IMR-90 (cell line): ENCODE results near the gene SH3GL2. TPM values are rescaled to one million over a fixed set of nuclear protein-coding genes. Genes with fewer than 3 reads are reported as not detected.

Experiments used
- ATAC-seq: fragments of 200-7000 bp; cut with Tn5 transposase; 2 replicates; pipeline ENCODE4 v1.9.1; 2020; ENCODE audit warnings: low read depth, mild to moderate bottlenecking, moderate library complexity
- BruUV-seq: library from RNA; stranded (reverse); fragments of 400-500 nt; replicated peaks from 2 replicates; lab custom pipeline; 2021; lab: Mats Ljungman, UMichigan
- CTCF ChIA-PET: fragments of 300-600 bp; formaldehyde crosslinking; extraction: SDS; loops from one replicate; lab custom pipeline; 2021; ENCODE audit warnings: antibody characterized with exemption; lab: Yijun Ruan, JAX
- POLR2A ChIA-PET: fragments of 300-600 bp; sonication (Branson Sonifier 250); formaldehyde crosslinking; loops from one replicate; lab custom pipeline; 2022; ENCODE audit warnings: antibody characterized with exemption; ENCODE audit not compliant: unreplicated experiment; lab: Charles Lee
- DNase-seq: peaks from one replicate; pipeline ENCODE4 v3.0.0; 2013
- H2AFZ ChIP-seq: replicated peaks from 2 replicates; pipeline ENCODE3; 2013; ENCODE audit warnings: low read length, mild to moderate bottlenecking; ENCODE audit not compliant: poor library complexity
- H2AK5ac ChIP-seq: 2 replicates; pipeline ENCODE4 v1.6.1; 2013; ENCODE audit warnings: low read depth, low read length, inconsistent platforms
- H2AK9ac ChIP-seq: replicated peaks from 2 replicates; pipeline ENCODE3; 2013; ENCODE audit warnings: mild to moderate bottlenecking, low read depth, low read length, moderate library complexity; ENCODE audit not compliant: poor library complexity
- H2BK120ac ChIP-seq: 2 replicates; pipeline ENCODE4 v1.6.1; 2013; ENCODE audit warnings: low read depth, low read length, inconsistent platforms
- H2BK15ac ChIP-seq: 3 replicates; pipeline ENCODE4 v1.6.1; 2013; ENCODE audit warnings: low read depth, low read length, inconsistent platforms
- H2BK20ac ChIP-seq: 2 replicates; pipeline ENCODE4 v1.6.1; 2013; ENCODE audit warnings: low read depth, mild to moderate bottlenecking, inconsistent platforms, low read length, moderate library complexity
- H2BK5ac ChIP-seq: 2 replicates; pipeline ENCODE4 v1.6.1; 2013; ENCODE audit warnings: mild to moderate bottlenecking, low read depth, low read length, inconsistent platforms; ENCODE audit not compliant: poor library complexity, severe bottlenecking
- H3K14ac ChIP-seq: replicated peaks from 2 replicates; pipeline ENCODE4 v1.6.1; 2013; ENCODE audit warnings: low read depth, low read length, inconsistent platforms
- H3K18ac ChIP-seq: 2 replicates; pipeline ENCODE4 v1.6.1; 2013; ENCODE audit warnings: low read depth, low read length, control low read depth
- H3K23ac ChIP-seq: 2 replicates; pipeline ENCODE4 v1.6.1; 2013; ENCODE audit warnings: low read depth, low read length, inconsistent platforms
- H3K27ac ChIP-seq: 2 replicates; pipeline ENCODE4 v1.5.1; 2013; ENCODE audit warnings: mild to moderate bottlenecking, control low read depth, low read length; ENCODE audit not compliant: insufficient read depth
- H3K27me3 ChIP-seq: 2 replicates; pipeline ENCODE4 v1.6.1; 2013; ENCODE audit warnings: low read length; ENCODE audit not compliant: control insufficient read depth, insufficient read depth
- H3K36me3 ChIP-seq: 2 replicates; pipeline ENCODE4 v1.6.1; 2013; ENCODE audit warnings: low read length, mixed read lengths; ENCODE audit not compliant: control insufficient read depth, insufficient read depth
- H3K4ac ChIP-seq: 2 replicates; pipeline ENCODE4 v1.6.1; 2013; ENCODE audit warnings: low read depth, low read length, inconsistent platforms
- H3K4me1 ChIP-seq: 2 replicates; pipeline ENCODE4 v1.6.1; 2013; ENCODE audit warnings: low read length, mixed read lengths; ENCODE audit not compliant: control insufficient read depth, insufficient read depth
- H3K4me2 ChIP-seq: 2 replicates; pipeline ENCODE4 v1.6.1; 2013; ENCODE audit warnings: low read depth, mild to moderate bottlenecking, control low read depth, low read length, moderate library complexity
- H3K4me3 ChIP-seq: 2 replicates; pipeline ENCODE4 v1.5.1; 2013; ENCODE audit warnings: low read depth, mild to moderate bottlenecking, control low read depth, low read length, moderate library complexity; ENCODE audit not compliant: insufficient read depth
- H3K56ac ChIP-seq: 2 replicates; pipeline ENCODE4 v1.6.1; 2013; ENCODE audit warnings: low read length, inconsistent platforms; ENCODE audit not compliant: insufficient read depth; ENCODE audit errors: extremely low read depth
- H3K79me1 ChIP-seq, 2 experiments: 2 replicates each; pipeline ENCODE4 v1.6.1; 2013; ENCODE audit warnings: low read length in 2 of 2, inconsistent platforms in 1 of 2, low read depth in 1 of 2
- H3K9ac ChIP-seq: 2 replicates; pipeline ENCODE4 v1.6.1; 2013; ENCODE audit warnings: low read depth, low read length, control low read depth
- H3K9me1 ChIP-seq: 2 replicates; pipeline ENCODE4 v1.6.1; 2013; ENCODE audit warnings: low read length, inconsistent platforms; ENCODE audit not compliant: insufficient read depth
- H3K9me3 ChIP-seq: 2 replicates; pipeline ENCODE4 v1.6.1; 2013; ENCODE audit warnings: low read length; ENCODE audit not compliant: control insufficient read depth, insufficient read depth
- H4K20me1 ChIP-seq: 2 replicates; pipeline ENCODE4 v1.6.1; 2013; ENCODE audit warnings: low read length, inconsistent platforms; ENCODE audit not compliant: insufficient read depth
- H4K5ac ChIP-seq: 2 replicates; pipeline ENCODE4 v1.6.1; 2013; ENCODE audit warnings: mild to moderate bottlenecking, low read depth, low read length, control low read depth
- H4K8ac ChIP-seq, 2 experiments: 2 replicates each; pipeline ENCODE4 v1.6.1; 2013; ENCODE audit warnings: low read depth in 2 of 2, low read length in 2 of 2, control low read depth in 1 of 2, inconsistent platforms in 1 of 2
- H4K91ac ChIP-seq: 2 replicates; pipeline ENCODE4 v1.6.1; 2013; ENCODE audit warnings: low read depth, low read length, inconsistent platforms; ENCODE audit not compliant: insufficient read depth
- BHLHE40 ChIP-seq: fragments of 150-350 bp; IDR thresholded peaks from 2 replicates; pipeline ENCODE4 v1.6.1; 2016; ENCODE audit warnings: mild to moderate bottlenecking, low read depth, low read length
- CEBPB ChIP-seq: IDR thresholded peaks from 2 replicates; pipeline ENCODE4 v1.6.1; 2012; ENCODE audit warnings: low read depth, low read length, improper control_type of control experiment
- CHD1 ChIP-seq: IDR thresholded peaks from 2 replicates; pipeline ENCODE4 v1.6.1; 2012; ENCODE audit warnings: low read depth, low read length, improper control_type of control experiment
- FOS ChIP-seq: fragments of 150-350 bp; IDR thresholded peaks from 2 replicates; pipeline ENCODE4 v1.6.1; 2016; ENCODE audit warnings: low read depth, low read length
- MAFK ChIP-seq: IDR thresholded peaks from 2 replicates; pipeline ENCODE4 v1.6.1; 2012; ENCODE audit warnings: low read depth, low read length, improper control_type of control experiment
- MAZ ChIP-seq: IDR thresholded peaks from 2 replicates; pipeline ENCODE4 v1.6.1; 2012; ENCODE audit warnings: low read depth, mild to moderate bottlenecking, low read length, improper control_type of control experiment, moderate library complexity, borderline replicate concordance
- MXI1 ChIP-seq: IDR thresholded peaks from 2 replicates; pipeline ENCODE4 v1.6.1; 2012; ENCODE audit warnings: low read depth, mild to moderate bottlenecking, low read length, moderate library complexity, borderline replicate concordance
- NFE2L2 ChIP-seq: fragments of 150-350 bp; IDR thresholded peaks from 2 replicates; pipeline ENCODE4 v1.6.1; 2016; ENCODE audit warnings: low read depth, mild to moderate bottlenecking, low read length
- POLR2A ChIP-seq: IDR thresholded peaks from 2 replicates; pipeline ENCODE4 v1.6.1; 2012; ENCODE audit warnings: mild to moderate bottlenecking, low read depth, low read length
- RAD21 ChIP-seq: IDR thresholded peaks from 2 replicates; pipeline ENCODE4 v1.6.1; 2012; ENCODE audit warnings: low read length, improper control_type of control experiment
- RCOR1 ChIP-seq: IDR thresholded peaks from 2 replicates; pipeline ENCODE4 v1.6.1; 2012; ENCODE audit warnings: mild to moderate bottlenecking, low read length, improper control_type of control experiment; ENCODE audit not compliant: insufficient replicate concordance
- RFX5 ChIP-seq: IDR thresholded peaks from 2 replicates; pipeline ENCODE4 v1.8.0; 2012; ENCODE audit warnings: low read depth, mild to moderate bottlenecking, low read length, moderate library complexity
- SMC3 ChIP-seq: fragments of 150-350 bp; IDR thresholded peaks from 2 replicates; pipeline ENCODE4 v1.6.1; 2016; ENCODE audit warnings: low read depth, mild to moderate bottlenecking, antibody characterized with exemption, low read length, moderate library complexity
- WGBS, 2 experiments: methylation state at CpG; one replicate each; pipeline versions ENCODE4 v1.1.5 to v1.1.7; 2013; ENCODE audit warnings: missing lambda C conversion rate in 2 of 2; ENCODE audit not compliant: insufficient read length in 1 of 2; ENCODE audit errors: extremely low coverage in 2 of 2; 5-methylcytosine and 5-hydroxymethylcytosine counted together
- dilution Hi-C: fragments of 300-500 bp; cut with HindIII; formaldehyde crosslinking; loops from one replicate; pipeline ENCODE4 v1.14.3; 2018; ENCODE audit warnings: low sequenced_read_pairs; ENCODE audit not compliant: unreplicated experiment
- in situ Hi-C: fragments of 300-500 bp; cut with MboI; formaldehyde crosslinking; loops from 3 replicates; pipeline ENCODE4 v1.14.3; 2019; ENCODE audit warnings: low sequenced_read_pairs, inconsistent platforms, mixed read lengths
- intact Hi-C: fragments of 100-400 bp; cut with micrococcal nuclease; formaldehyde crosslinking; loops from 2 replicates; pipeline ENCODE4 v1.10.0; 2022
- polyA plus RNA-seq, 3 experiments: library from polyadenylated mRNA; depleted of rRNA; stranded (reverse); fragments of >200 nt; gene quantifications; 2 replicates each; pipeline ENCODE4 v1.2.3, GENCODE V29; 2012; ENCODE audit warnings: low replicate concordance in 1 of 3
- total RNA-seq: library from RNA; depleted of rRNA; stranded (reverse); fragments of >200 nt; gene quantifications from 2 replicates; pipeline ENCODE4 v1.2.3, GENCODE V29; 2012
- TF ChIP-seq, protein P1 (sequence below): conservative IDR thresholded peaks from 2 replicates; pipeline ENCODE4 v1.5.1; 2012; ENCODE audit warnings: mild to moderate bottlenecking, low read depth, low read length, improper control_type of control experiment
- TF ChIP-seq, protein P2 (sequence below): fragments of 150-350 bp; IDR thresholded peaks from 2 replicates; pipeline ENCODE4 v1.6.1; 2017; ENCODE audit warnings: mild to moderate bottlenecking, antibody characterized with exemption, low read length, low read depth
- TF ChIP-seq, protein P3 (sequence below): fragments of 150-350 bp; IDR thresholded peaks from 2 replicates; pipeline ENCODE4 v1.6.1; 2016; ENCODE audit warnings: low read depth, mild to moderate bottlenecking, low read length, moderate library complexity, borderline replicate concordance

SH3GL2 gene
- total and polyA plus RNA-seq, 2 of the 4 experiments (the other 2 are of a cell fraction), result under 0.01 to 0.05 TPM

DNA sequence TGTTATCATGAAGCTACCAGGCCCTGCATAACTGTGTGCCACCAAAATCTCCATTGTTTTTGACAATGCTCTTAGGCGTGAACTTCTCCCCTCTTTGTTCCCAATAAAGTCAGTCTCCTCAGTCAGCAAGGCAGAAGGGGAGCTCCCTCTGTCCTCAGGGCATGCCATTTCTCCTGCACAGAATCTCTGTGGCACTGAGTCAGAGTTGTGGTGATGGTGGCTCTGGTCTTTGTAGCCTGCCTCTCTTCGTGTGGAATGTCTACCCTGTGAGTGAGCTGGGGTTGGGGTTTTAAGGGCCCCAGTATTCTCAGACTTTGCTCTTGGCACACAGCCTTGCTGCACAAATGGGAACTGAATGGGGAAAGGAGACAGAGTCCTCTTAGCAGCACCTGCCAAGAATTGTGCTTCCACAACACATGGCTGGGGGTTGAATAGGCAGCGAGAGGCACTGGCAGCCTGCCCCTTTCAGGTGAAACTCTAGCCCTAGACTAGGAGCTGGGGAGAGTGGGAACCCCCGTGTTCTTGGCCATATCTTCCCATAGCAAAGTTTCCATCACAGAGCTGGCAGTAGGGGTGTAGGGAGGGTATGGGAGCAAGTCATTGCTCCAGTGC, 146.6 kb downstream of the SH3GL2 start:
- dilution Hi-C loops, result no loop called here
- Histone ChIP-seq H3K4me3 (no peak overlapping the region), H3K18ac (no peak overlapping the region), H4K20me1 (no peaks in the 10 kb centered on the region), H3K79me1 (no peaks in the 10 kb centered on the region), H2AK5ac (no peak overlapping the region), H4K91ac (no peak overlapping the region), H2BK5ac (no peak overlapping the region), H3K14ac (no peak overlapping the region), H3K27me3 (no peaks in the 10 kb centered on the region), H3K9me1 (no peaks in the 10 kb centered on the region), H3K36me3 (no peaks in the 10 kb centered on the region), H2BK20ac (no peak overlapping the region), H3K4me2 (no peak overlapping the region), H2AFZ (no peak overlapping the region), H3K23ac (no peak overlapping the region), H3K4me1 (no peaks in the 10 kb centered on the region), H3K27ac (no peak overlapping the region), H4K5ac (no peak overlapping the region), H4K8ac (no peak overlapping the region), H3K4ac (no peak overlapping the region), H3K9ac (no peak overlapping the region), H3K56ac (no peak overlapping the region), H2BK15ac (no peak overlapping the region), H3K9me3 (no peaks in the 10 kb centered on the region), H2BK120ac (no peak overlapping the region), H2AK9ac (no peak overlapping the region)
- in situ Hi-C loops, result no loop called here
- ATAC-seq (no peak), DNase-seq (no peak)
- TF ChIP-seq CHD1 (no peak), POLR2A (no peak), RFX5 (no peak), NFE2L2 (no peak), RAD21 (no peak), FOS (no peak), SMC3 (no peak), RCOR1 (no peak), MXI1 (no peak), MAFK (no peak), MAZ (no peak), CEBPB (no peak), BHLHE40 (no peak)
- TF ChIP-seq, protein P1, sequence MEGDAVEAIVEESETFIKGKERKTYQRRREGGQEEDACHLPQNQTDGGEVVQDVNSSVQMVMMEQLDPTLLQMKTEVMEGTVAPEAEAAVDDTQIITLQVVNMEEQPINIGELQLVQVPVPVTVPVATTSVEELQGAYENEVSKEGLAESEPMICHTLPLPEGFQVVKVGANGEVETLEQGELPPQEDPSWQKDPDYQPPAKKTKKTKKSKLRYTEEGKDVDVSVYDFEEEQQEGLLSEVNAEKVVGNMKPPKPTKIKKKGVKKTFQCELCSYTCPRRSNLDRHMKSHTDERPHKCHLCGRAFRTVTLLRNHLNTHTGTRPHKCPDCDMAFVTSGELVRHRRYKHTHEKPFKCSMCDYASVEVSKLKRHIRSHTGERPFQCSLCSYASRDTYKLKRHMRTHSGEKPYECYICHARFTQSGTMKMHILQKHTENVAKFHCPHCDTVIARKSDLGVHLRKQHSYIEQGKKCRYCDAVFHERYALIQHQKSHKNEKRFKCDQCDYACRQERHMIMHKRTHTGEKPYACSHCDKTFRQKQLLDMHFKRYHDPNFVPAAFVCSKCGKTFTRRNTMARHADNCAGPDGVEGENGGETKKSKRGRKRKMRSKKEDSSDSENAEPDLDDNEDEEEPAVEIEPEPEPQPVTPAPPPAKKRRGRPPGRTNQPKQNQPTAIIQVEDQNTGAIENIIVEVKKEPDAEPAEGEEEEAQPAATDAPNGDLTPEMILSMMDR, result no peak
- TF ChIP-seq, protein P2, sequence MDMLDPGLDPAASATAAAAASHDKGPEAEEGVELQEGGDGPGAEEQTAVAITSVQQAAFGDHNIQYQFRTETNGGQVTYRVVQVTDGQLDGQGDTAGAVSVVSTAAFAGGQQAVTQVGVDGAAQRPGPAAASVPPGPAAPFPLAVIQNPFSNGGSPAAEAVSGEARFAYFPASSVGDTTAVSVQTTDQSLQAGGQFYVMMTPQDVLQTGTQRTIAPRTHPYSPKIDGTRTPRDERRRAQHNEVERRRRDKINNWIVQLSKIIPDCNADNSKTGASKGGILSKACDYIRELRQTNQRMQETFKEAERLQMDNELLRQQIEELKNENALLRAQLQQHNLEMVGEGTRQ, result no peak
- TF ChIP-seq, protein P3, sequence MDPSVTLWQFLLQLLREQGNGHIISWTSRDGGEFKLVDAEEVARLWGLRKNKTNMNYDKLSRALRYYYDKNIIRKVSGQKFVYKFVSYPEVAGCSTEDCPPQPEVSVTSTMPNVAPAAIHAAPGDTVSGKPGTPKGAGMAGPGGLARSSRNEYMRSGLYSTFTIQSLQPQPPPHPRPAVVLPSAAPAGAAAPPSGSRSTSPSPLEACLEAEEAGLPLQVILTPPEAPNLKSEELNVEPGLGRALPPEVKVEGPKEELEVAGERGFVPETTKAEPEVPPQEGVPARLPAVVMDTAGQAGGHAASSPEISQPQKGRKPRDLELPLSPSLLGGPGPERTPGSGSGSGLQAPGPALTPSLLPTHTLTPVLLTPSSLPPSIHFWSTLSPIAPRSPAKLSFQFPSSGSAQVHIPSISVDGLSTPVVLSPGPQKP, result no peak
- CTCF ChIA-PET, result no interaction called here
- BruUV-seq, result no TSS peak
- intact Hi-C loops, result no loop called here
- POLR2A ChIA-PET, result no interaction called here
- 20% methylated on average over 1 of the region's 4 CpGs; no CpG with 5 or more reads in 1 of the 2 experiments for WGBS, 2 experiments
